ENCODE measurements around the gene SNPH. TPM values are rescaled to one million over a fixed set of nuclear protein-coding genes. Genes with fewer than 3 reads are reported as not detected.

Gene SNPH
- total RNA-seq, 2 experiments from 2014 or later = 12.8 to 13.0 TPM

DNA sequence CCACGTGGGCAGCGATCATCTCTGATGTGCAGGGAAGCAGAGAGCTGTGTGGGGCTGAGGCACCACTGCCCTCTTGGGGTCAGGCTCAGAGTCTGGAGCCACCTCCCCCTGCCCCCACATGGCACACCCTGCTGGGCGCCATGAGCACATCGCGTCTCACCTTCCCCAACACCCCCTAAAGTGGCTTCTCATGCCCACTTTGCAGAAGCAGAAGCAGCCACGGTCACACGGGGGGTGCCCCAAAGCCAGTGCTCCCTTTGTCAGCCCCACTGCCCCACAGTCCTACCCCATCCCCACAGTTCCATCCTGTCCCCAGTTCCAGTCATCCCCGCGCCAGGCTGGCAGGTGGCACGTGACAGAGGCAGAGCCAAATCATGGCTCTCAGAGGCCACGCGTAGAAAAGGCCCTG, 43.3 kb downstream of the SNPH start:
- Mint-ChIP-seq H3K9me3 (no peaks in the 10 kb centered on the region), H3K36me3 (ENCODE audit: low read depth) (peaks cover 19% of the 10 kb centered on the region), H3K4me3 (no peak overlapping the region), H3K27me3 (no peaks in the 10 kb centered on the region), H3K27ac (no peak overlapping the region), H3K4me1 (ENCODE audit: low read depth) (no peaks in the 10 kb centered on the region)
- ATAC-seq (ENCODE audit: poor library complexity) (no peak), DNase-seq (peak in 1 of 14 experiments; percentile 34)
- Histone ChIP-seq H3K36me3 (ENCODE audit: insufficient read depth, low read length) (peaks cover 9% of the 10 kb centered on the region), H3K4me3 (ENCODE audit: low read length) (no peak overlapping the region), H3K4me1 (ENCODE audit: insufficient read depth, low read length) (peaks cover 7% of the 10 kb centered on the region), H3K27me3 (ENCODE audit: control insufficient read depth in 1 of 2, insufficient read depth in 2 of 2, low read length in 2 of 2) (no peaks in the 10 kb centered on the region), H3K27ac (ENCODE audit: low read depth in 1 of 2, low read length in 2 of 2) (no peak overlapping the region), H3K9me3 (ENCODE audit: control insufficient read depth in 1 of 2, insufficient read depth in 1 of 2, low read length in 2 of 2) (peaks cover 0 to 6% of the 10 kb centered on the region in 2 experiments)
- POLR2A ChIA-PET = no interaction called here
- intact Hi-C loops (cut with DNase I, micrococcal nuclease) = no loop called here
- TF ChIP-seq, protein P1, sequence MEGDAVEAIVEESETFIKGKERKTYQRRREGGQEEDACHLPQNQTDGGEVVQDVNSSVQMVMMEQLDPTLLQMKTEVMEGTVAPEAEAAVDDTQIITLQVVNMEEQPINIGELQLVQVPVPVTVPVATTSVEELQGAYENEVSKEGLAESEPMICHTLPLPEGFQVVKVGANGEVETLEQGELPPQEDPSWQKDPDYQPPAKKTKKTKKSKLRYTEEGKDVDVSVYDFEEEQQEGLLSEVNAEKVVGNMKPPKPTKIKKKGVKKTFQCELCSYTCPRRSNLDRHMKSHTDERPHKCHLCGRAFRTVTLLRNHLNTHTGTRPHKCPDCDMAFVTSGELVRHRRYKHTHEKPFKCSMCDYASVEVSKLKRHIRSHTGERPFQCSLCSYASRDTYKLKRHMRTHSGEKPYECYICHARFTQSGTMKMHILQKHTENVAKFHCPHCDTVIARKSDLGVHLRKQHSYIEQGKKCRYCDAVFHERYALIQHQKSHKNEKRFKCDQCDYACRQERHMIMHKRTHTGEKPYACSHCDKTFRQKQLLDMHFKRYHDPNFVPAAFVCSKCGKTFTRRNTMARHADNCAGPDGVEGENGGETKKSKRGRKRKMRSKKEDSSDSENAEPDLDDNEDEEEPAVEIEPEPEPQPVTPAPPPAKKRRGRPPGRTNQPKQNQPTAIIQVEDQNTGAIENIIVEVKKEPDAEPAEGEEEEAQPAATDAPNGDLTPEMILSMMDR (IDR thresholded peaks at IDR 0.05) = peak; percentile 16
- CTCF ChIA-PET = no interaction called here

- intact Hi-C loops (cut with DNase I, micrococcal nuclease) = loop anchor here (5.0 to 10.0 kb wide), 4 partner anchors 82 to 465 kb away; partner anchors contain the start of genes FKBP1A (in 1 of the 2) and RAD21L1 (in 1 of the 2)
- Mint-ChIP-seq H3K27ac (no peak overlapping the region), H3K4me3 (no peak overlapping the region), H3K9me3 (no peaks in the 10 kb centered on the region), H3K4me1 (ENCODE audit: low read depth) (no peaks in the 10 kb centered on the region), H3K27me3 (no peaks in the 10 kb centered on the region), H3K36me3 (ENCODE audit: low read depth) (peaks cover 14% of the 10 kb centered on the region)
- Histone ChIP-seq H3K4me3 (ENCODE audit: low read length) (no peak overlapping the region), H3K27ac (ENCODE audit: low read depth in 1 of 2, low read length in 2 of 2) (no peak overlapping the region), H3K27me3 (ENCODE audit: control insufficient read depth in 1 of 2, insufficient read depth in 2 of 2, low read length in 2 of 2) (no peaks in the 10 kb centered on the region), H3K36me3 (ENCODE audit: insufficient read depth, low read length) (peaks cover 6% of the 10 kb centered on the region), H3K4me1 (ENCODE audit: insufficient read depth, low read length) (peaks cover 7% of the 10 kb centered on the region), H3K9me3 (ENCODE audit: control insufficient read depth in 1 of 2, insufficient read depth in 1 of 2, low read length in 2 of 2) (peaks cover 0 to 6% of the 10 kb centered on the region in 2 experiments)
- ChIA-PET POLR2A (no interaction called here), CTCF (no interaction called here)
- DNase-seq = no peak
- TF ChIP-seq, protein P1 (IDR thresholded peaks at IDR 0.05) = no peak
- no peak for ATAC-seq (ENCODE audit: poor library complexity)
Observed at GRCh38 chr20:1310071-1310470, 44.0 kb downstream of the SNPH start.

DNA sequence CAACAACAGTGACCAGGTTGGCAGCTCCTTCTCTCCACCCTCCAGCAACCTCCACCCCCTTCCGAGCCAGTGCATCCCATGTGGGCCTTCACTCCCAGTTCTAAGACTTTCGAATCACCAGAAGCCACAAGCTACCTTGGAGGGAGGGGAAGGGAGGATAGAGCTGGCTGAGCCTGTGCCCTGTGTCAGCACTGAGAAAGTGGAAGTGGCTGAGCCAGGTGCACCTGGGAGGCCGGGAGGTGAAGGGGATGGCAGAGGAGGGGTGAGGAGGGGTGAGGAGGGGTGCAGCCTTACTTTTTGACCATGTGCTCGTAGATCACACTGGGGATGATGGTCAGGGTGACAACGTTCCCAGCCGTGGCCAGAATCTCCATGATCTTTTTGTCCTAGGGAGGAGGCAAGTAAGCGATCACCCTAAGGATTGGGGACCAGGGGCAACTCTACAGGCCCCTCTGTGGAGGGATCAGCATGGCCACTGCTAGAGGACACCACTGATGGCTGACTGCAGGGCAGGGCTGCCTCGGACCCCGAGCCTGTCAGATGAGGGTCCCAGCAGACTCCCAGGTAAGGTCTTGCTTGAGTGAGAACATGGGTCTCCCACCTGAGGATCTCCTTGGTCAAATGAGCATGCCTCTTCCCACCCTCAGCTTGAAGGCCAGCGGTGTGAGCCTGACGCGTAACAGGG, 44.6 kb downstream of the SNPH start:
- TF ChIP-seq, protein P1 (IDR thresholded peaks at IDR 0.05) = no peak

More for the DNA sequence above, 44.6 kb downstream of the SNPH start:
- Mint-ChIP-seq H3K4me1 (ENCODE audit: low read depth) (no peaks in the 10 kb centered on the region), H3K27ac (no peak overlapping the region), H3K36me3 (ENCODE audit: low read depth) (peaks cover 11% of the 10 kb centered on the region), H3K27me3 (no peaks in the 10 kb centered on the region), H3K9me3 (no peaks in the 10 kb centered on the region), H3K4me3 (no peak overlapping the region)
- Histone ChIP-seq H3K27me3 (ENCODE audit: control insufficient read depth in 1 of 2, insufficient read depth in 2 of 2, low read length in 2 of 2) (no peaks in the 10 kb centered on the region), H3K36me3 (ENCODE audit: insufficient read depth, low read length) (peaks cover under 1% of the 10 kb centered on the region), H3K27ac (ENCODE audit: low read depth in 1 of 2, low read length in 2 of 2) (no peak overlapping the region), H3K9me3 (ENCODE audit: control insufficient read depth in 1 of 2, insufficient read depth in 1 of 2, low read length in 2 of 2) (peaks cover 0 to 6% of the 10 kb centered on the region in 2 experiments), H3K4me3 (ENCODE audit: low read length) (no peak overlapping the region), H3K4me1 (ENCODE audit: insufficient read depth, low read length) (peaks cover 7% of the 10 kb centered on the region)
- ChIA-PET POLR2A (no interaction called here), CTCF (interaction anchor here (0.9 kb wide), 1 partner anchor 193 kb away, joined by 3 read pairs; no protein-coding TSS in a partner anchor)
- DNase-seq = no peak
- intact Hi-C loops (cut with DNase I, micrococcal nuclease) = loop anchor here (5.0 to 10.0 kb wide), 4 partner anchors 82 to 464 kb away; partner anchors contain the start of genes FKBP1A (in 1 of the 2) and RAD21L1 (in 1 of the 2)
- no peak for ATAC-seq (ENCODE audit: poor library complexity)

Measured in CD4-positive, alpha-beta T cell (primary cell).